H7 (cell line): ENCODE results near the gene PSMD5. TPM values are rescaled to one million over a fixed set of nuclear protein-coding genes. Genes with fewer than 3 reads are reported as not detected.

ENCODE experiments used
- DNase-seq: peaks from one replicate; pipeline ENCODE4 v3.0.0; 2012
- H3K27me3 ChIP-seq: 2 replicates; pipeline ENCODE4 v1.6.0; 2011; ENCODE audit warnings: mild to moderate bottlenecking, low read length; ENCODE audit not compliant: control insufficient read depth, insufficient read depth
- H3K36me3 ChIP-seq: replicated peaks from 2 replicates; pipeline ENCODE4 v1.5.1; 2011; ENCODE audit warnings: low read length; ENCODE audit not compliant: control insufficient read depth, insufficient read depth
- H3K4me3 ChIP-seq: 2 replicates; pipeline ENCODE4 v1.5.1; 2011; ENCODE audit warnings: low read depth, mild to moderate bottlenecking, control low read depth, low read length, moderate library complexity; ENCODE audit not compliant: insufficient read depth
- total RNA-seq: library from RNA; depleted of rRNA; stranded (reverse); fragments of >200 nt; shearing (Covaris generic); gene quantifications from 2 replicates; pipeline ENCODE4 v1.2.3, GENCODE V29; 2014

PSMD5 gene
- total RNA-seq, 1 experiment from 2014 or later: 25.6 TPM

DNA sequence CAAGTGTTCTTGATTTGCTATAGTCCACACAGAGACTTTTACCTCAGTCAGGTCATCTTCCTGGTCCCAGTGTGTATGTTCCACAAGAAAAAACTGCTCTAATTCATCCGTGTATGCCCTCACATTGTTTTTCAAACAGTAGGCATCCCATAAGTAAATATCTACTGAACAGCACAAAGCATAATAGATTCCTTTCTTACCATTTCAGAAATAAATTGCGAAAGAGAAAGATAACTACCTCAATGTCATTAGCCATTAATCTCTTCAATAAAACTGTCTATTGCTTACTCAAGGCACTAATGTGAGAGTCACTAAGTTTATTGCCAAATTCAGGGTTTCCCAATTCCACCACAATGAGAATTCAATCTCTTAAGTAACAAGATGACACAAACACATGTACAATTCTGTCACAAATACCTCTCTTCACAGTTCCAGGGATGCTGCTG lies 59.1 kb downstream of the PSMD5 start:
- no peak for DNase-seq
- H3K27me3 ChIP-seq: no peaks in the 10 kb centered on the region
- no peak overlapping the region for H3K4me3 ChIP-seq
- H3K36me3 ChIP-seq: peaks cover 10% of the 10 kb centered on the region

DNA sequence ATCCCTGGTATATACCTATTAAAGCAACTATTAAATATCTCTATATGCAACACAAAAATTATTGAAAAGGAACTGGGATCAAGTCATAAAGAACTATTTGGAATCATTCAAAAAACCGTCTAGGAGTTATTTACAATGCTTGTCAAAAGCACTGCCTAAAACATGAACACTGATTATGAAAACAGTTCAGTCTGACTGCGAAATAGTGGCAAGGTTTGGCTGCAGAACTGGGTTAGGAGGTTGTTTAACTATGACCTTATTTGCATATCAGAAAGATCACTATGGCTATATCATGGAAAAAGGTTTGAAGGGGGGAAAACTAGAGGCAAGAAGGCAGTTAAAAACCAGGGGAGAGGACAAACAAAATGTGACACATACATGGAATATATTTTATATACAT lies 61.5 kb downstream of the PSMD5 start:
- Histone ChIP-seq H3K27me3 (no peaks in the 10 kb centered on the region), H3K36me3 (peaks cover 9% of the 10 kb centered on the region), H3K4me3 (no peak overlapping the region)
- no peak for DNase-seq

DNA sequence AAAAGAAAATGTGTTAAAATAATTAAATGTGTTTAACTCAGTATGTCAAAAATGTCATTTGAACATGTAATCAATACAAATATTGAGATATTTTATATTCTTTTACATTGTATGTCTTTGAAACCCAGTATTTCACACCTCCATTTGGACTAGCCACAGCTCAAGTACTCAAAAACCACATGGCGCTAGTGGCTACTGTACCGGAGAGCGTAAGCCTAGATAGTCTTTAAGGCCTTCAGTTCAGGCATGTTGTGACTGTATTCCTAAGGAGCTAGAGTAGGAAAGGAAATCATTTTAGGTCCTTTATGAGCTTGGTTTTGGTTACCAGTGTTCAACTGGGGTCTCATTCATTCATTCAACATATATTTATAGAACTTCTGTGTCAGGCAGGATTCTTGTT lies 62.4 kb downstream of the PSMD5 start:
- Histone ChIP-seq H3K36me3 (peaks cover 13% of the 10 kb centered on the region), H3K4me3 (no peak overlapping the region), H3K27me3 (no peaks in the 10 kb centered on the region)
- DNase-seq: no peak

DNA sequence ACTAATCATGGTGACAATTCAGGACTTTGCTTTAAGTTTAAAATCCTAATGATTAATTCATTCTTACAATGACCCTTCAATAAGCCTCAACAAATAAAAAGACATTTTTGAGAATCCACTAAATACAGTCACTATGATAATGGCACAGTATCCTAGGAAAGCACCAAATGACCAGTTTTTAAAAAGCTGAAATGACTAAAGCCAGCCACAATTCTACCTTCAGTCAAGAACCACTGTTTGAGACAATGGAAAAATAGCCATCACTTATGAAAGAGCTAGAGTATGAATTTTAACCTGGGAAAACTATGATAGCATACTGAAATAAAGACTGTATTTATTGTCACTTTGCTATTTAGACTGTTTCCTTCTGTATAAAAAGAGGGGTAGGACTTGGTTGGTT lies 63.5 kb downstream of the PSMD5 start:
- no peak for DNase-seq
- Histone ChIP-seq H3K4me3 (no peak overlapping the region), H3K27me3 (no peaks in the 10 kb centered on the region), H3K36me3 (peaks cover 13% of the 10 kb centered on the region)

DNA sequence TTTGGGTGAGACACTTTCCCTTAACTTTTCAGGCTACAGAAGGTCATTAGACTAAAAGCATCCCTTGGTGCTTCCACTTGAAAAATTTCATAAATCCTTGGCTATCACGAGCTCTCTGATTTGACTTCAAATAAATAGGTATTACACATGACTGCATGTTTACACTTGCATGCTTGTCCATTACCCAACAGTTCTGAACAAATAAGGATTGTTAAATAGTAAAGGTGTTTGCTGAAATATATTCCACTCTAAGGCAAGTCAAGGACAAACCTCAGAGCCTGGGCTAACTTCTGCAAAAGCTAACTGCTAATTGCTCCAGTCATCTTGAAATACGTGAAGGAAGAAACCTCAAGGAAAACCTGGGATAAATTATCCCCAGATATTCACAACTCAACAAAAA lies 64.0 kb downstream of the PSMD5 start:
- no peak for DNase-seq
- peaks cover 13% of the 10 kb centered on the region for H3K36me3 ChIP-seq
- no peak overlapping the region for H3K4me3 ChIP-seq
- H3K27me3 ChIP-seq: no peaks in the 10 kb centered on the region

DNA sequence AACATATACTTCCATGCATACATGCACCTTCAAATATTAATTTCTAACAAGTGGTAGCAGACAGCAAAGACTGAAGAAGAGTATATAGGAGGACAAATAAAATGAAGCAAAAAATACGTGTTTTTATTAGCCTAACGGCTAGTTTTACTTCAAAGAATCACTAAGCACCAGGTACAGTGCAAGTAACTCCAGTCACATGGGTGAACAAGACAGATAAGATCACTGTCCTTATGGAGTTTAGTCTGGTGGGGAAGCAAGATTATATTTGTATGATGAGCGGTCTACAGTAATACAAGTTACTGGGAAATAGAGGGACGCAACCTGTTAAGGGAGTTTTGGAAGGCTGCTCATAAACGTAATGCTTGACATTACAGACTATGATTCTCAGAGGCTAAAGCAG lies 65.5 kb downstream of the PSMD5 start:
- Histone ChIP-seq H3K4me3 (no peak overlapping the region), H3K36me3 (peaks cover 16% of the 10 kb centered on the region), H3K27me3 (no peaks in the 10 kb centered on the region)
- DNase-seq: no peak

DNA sequence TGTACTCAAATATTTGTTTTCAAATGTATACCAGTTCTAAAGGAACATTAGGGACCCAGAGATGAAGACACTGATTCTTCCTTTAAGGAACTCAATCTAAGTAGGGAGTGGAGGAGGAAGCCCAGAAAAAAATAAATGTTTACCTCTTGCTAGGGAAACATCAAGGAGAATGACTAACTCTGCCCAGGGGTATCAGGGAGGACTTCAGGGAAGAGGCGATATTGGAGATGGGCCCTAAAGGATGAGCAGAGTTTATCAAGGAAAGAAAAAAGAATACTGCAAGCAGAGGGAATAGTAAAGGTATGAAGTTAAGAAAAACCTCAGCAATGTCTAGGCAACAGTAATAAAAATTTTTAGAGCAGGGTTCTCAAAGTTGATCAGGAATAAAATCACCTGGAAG lies 65.9 kb downstream of the PSMD5 start:
- H3K36me3 ChIP-seq: peaks cover 16% of the 10 kb centered on the region
- no peak overlapping the region for H3K4me3 ChIP-seq
- no peak for DNase-seq
- H3K27me3 ChIP-seq: no peaks in the 10 kb centered on the region

DNA sequence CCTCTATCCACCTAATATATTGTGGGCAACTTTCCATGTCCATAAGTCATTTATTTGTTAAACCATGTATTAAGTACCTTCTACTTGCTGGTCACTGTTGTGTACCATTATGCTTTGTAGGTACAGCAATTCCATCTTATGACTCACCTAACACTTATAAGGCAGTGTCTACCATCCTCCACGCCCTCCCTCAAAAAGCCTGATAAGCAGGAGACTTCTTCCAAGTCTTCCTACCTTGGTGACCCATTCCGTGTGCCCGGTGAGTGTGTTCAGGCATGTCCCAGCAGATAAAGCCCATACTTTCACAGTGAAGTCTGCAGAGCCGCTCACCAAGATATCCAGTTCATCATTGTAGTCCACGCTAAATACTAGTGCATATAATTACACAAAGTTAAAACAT lies 66.9 kb downstream of the PSMD5 start:
- no peak for DNase-seq
- H3K36me3 ChIP-seq: peaks cover 22% of the 10 kb centered on the region

DNA sequence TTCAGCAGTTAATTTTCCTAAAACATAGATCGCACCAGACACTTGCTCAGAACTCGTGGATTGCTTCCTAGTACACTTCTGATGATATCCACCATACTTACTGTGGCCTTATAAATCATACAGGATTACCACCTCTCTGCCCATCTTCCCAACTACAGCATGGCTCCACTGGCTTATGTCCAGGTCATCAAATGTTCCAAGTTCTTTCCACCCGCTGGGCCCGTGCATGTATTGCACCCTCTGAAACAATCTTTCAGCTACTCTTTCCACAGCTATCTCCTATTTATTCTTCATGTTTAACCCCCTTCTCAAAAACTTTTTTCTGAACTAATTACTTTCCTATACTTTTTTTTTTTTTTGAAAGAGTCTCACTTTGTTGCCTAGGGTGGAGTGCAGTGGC lies 68.0 kb downstream of the PSMD5 start:
- Histone ChIP-seq H3K4me3 (no peak overlapping the region), H3K36me3 (peaks cover 23% of the 10 kb centered on the region)
- no peak for DNase-seq

More for the DNA sequence above, 66.9 kb downstream of the PSMD5 start:
- H3K4me3 ChIP-seq: no peak overlapping the region
- H3K27me3 ChIP-seq: no peaks in the 10 kb centered on the region

DNA sequence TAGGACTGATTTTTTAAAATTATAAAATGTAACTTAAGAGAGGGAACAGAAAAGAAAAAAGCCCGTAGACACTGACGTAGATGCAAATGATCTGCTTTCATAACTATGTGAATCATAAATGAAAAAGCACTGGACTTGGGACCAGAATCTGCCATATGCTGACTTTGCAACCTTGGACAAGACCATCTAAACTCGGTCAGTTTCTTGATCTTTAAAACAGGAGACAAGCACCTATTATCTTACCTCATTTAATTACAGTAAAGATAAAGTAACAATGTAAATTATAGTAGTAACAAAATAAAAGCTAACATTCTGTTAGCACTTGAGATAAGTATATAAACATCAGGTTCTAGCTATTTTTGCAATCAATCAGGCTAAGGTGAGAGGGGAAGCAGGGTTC lies 69.5 kb downstream of the PSMD5 start:
- peaks cover 25% of the 10 kb centered on the region for H3K36me3 ChIP-seq
- no peaks in the 10 kb centered on the region for H3K27me3 ChIP-seq
- DNase-seq: no peak
- H3K4me3 ChIP-seq: no peak overlapping the region

More for the DNA sequence above, 68.0 kb downstream of the PSMD5 start:
- H3K27me3 ChIP-seq: no peaks in the 10 kb centered on the region

DNA sequence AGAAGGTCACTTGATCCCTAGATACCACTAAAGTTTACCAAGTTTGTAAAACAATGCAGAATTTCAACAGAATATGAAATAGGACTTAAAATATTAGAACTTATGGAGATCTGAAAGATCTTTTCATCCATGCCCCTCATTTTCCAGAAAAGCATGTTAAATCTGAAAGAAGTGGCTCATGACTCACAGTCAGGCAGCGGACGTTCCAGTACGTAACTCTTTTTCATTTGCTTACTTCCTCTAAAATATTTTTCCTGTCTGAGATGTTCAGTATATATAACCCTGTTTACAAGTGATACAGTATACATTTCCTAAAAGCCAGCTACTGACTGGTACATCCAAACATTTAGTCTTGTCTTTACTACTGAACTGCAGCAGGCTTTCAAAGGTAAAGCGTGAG lies 71.8 kb downstream of the PSMD5 start:
- no peak for DNase-seq
- Histone ChIP-seq H3K36me3 (peaks cover 26% of the 10 kb centered on the region), H3K27me3 (no peaks in the 10 kb centered on the region), H3K4me3 (no peak overlapping the region)

DNA sequence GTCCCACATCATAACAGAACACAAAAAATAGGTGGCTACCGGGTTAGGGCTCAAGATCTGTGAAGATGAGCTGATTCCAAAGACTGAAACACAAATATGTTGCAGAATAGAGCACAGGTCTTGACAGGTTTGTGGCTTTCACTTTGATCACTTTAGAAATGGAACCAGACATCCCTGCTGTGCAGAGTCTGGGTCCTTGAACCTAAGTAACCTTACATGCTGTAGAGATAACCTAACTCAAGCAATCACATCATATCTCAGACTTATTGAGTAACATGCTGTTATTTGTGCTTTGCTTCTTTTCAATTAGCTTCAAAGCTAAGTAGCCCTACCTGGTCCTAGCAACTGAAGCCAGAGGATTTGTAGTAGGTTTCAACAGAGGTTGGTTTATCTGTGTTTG lies 73.8 kb downstream of the PSMD5 start:
- no peak for DNase-seq
- H3K27me3 ChIP-seq: no peaks in the 10 kb centered on the region
- peaks cover 27% of the 10 kb centered on the region for H3K36me3 ChIP-seq
- H3K4me3 ChIP-seq: no peak overlapping the region

DNA sequence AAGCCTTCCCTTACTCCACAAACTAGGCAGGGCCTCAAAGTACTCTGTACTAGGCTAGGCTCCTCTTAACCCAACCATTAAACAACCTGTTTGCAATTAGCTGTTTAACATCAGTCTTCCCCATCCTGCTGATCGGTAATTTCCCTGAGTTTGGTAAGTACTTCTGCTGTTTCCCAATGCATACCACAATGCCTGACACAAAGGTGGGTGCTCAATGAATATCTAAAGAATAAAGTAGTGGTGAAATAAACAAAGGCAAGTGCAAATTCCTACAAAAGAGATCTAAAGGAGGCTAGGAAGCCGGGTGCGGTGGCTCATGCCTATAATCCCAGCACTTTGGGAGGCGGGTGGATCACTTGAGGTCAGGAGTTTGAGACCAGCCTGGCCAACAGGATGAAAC lies 74.5 kb downstream of the PSMD5 start:
- Histone ChIP-seq H3K36me3 (peaks cover 26% of the 10 kb centered on the region), H3K27me3 (no peaks in the 10 kb centered on the region), H3K4me3 (no peak overlapping the region)
- DNase-seq: no peak

DNA sequence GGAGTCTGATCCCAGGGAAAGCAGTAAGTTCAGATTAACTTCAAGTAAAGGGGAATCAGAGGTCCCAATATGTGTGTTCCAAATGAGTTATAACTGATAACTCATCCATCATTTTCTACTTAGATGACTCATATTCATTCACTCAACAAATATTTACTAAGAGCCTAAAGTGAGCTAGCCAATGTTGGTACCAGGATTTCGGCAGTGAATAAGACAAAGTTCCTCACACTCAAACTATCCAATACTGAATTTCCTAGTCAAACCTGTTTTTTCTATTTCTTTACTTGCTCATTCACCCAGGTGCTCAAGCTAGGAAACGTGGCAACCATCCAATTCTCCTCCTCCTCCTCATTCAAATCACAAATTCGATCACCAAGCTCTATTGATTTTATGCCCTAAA lies 75.3 kb downstream of the PSMD5 start:
- Histone ChIP-seq H3K27me3 (no peaks in the 10 kb centered on the region), H3K36me3 (peaks cover 25% of the 10 kb centered on the region), H3K4me3 (no peak overlapping the region)
- DNase-seq: no peak
